ENCODE data around the gene PJA1.

- TF ChIP-seq CTCF (tag by site-specific recombination; IDR thresholded peaks at IDR 0.05) (no peak), ZNF341 (tag by site-specific recombination; IDR thresholded peaks at IDR 0.05; ENCODE audit: low read depth) (no peak), ZNF776 (tag by site-specific recombination; IDR thresholded peaks at IDR 0.05; ENCODE audit: borderline replicate concordance) (no peak), ZNF768 (tag by site-specific recombination; IDR thresholded peaks at IDR 0.05) (no peak), ZNF175 (tag by site-specific recombination; IDR thresholded peaks at IDR 0.05) (no peak), ZBTB8A (tag by site-specific recombination; IDR thresholded peaks at IDR 0.05) (no peak), BCL11B (tag by site-specific recombination; IDR thresholded peaks at IDR 0.05; ENCODE audit: low read depth) (no peak), ZNF571 (tag by site-specific recombination; IDR thresholded peaks at IDR 0.05) (no peak), RBAK (tag by site-specific recombination; IDR thresholded peaks at IDR 0.05) (no peak), KLF1 (tag by site-specific recombination; IDR thresholded peaks at IDR 0.05) (no peak), ZNF23 (tag by site-specific recombination; IDR thresholded peaks at IDR 0.05; ENCODE audit: borderline replicate concordance) (no peak), ZBTB44 (tag by site-specific recombination; IDR thresholded peaks at IDR 0.05) (no peak), SP7 (tag by site-specific recombination; IDR thresholded peaks at IDR 0.05) (no peak), PRDM4 (tag by site-specific recombination; IDR thresholded peaks at IDR 0.05) (no peak)
Observed at GRCh38 chrX:69203638-69204037, 38.4 kb upstream of the PJA1 start.
